Liver (tissue), 9 donors: ENCODE measurements around the gene S100A16. TPM values are rescaled to one million over a fixed set of nuclear protein-coding genes. Genes with fewer than 3 reads are reported as not detected.
A peak's percentile ranks its signal among the peaks of the same experiment; 100 is the strongest.

ENCODE experiments used
- DNase-seq: peaks from one replicate; pipeline ENCODE4 v3.0.0-alpha.2; 2017; ENCODE audit warnings: low spot score
- H3K27ac ChIP-seq, 2 donors: one replicate each; pipeline ENCODE4 v1.7.0; 2013; ENCODE audit warnings: inconsistent platforms in 2 of 2, low read length in 2 of 2, control low read depth in 1 of 2, low read depth in 1 of 2, mild to moderate bottlenecking in 1 of 2
- H3K27me3 ChIP-seq, 4 donors: one replicate each; pipeline versions ENCODE4 v1.6.1 to v1.7.0; 2013; ENCODE audit warnings: low read length in 3 of 4, inconsistent platforms in 1 of 4, mild to moderate bottlenecking in 1 of 4, moderate library complexity in 1 of 4; ENCODE audit not compliant: control insufficient read depth in 4 of 4, insufficient read depth in 4 of 4
- H3K36me3 ChIP-seq, 4 donors: one replicate each; pipeline versions ENCODE4 v1.6.1 to v1.7.0; 2013; ENCODE audit warnings: low read length in 3 of 4, mild to moderate bottlenecking in 3 of 4, low read depth in 1 of 4, moderate library complexity in 1 of 4; ENCODE audit not compliant: control insufficient read depth in 4 of 4, insufficient read depth in 3 of 4
- H3K4me1 ChIP-seq, 4 donors: one replicate each; pipeline versions ENCODE4 v1.6.1 to v1.7.0; 2013; ENCODE audit warnings: low read length in 3 of 4, mild to moderate bottlenecking in 3 of 4, moderate library complexity in 1 of 4; ENCODE audit not compliant: control insufficient read depth in 4 of 4, insufficient read depth in 4 of 4
- H3K4me3 ChIP-seq, 3 donors: one replicate each; pipeline versions ENCODE4 v1.6.1 to v1.7.0; 2013; ENCODE audit warnings: low read length in 3 of 3, control low read depth in 1 of 3, low read depth in 1 of 3, mild to moderate bottlenecking in 1 of 3
- H3K9ac ChIP-seq, 2 donors: one replicate each; pipeline ENCODE4 v1.7.0; 2013; ENCODE audit warnings: low read length in 2 of 2, mild to moderate bottlenecking in 2 of 2, moderate library complexity in 2 of 2, control low read depth in 1 of 2, low read depth in 1 of 2
- H3K9me3 ChIP-seq, 4 donors: one replicate each; pipeline versions ENCODE4 v1.6.1 to v1.7.0; 2013; ENCODE audit warnings: low read length in 3 of 4; ENCODE audit not compliant: control insufficient read depth in 4 of 4
- EGR1 ChIP-seq, 2 donors: IDR thresholded peaks; 2 replicates each; pipeline ENCODE4 v1.6.1; 2016 to 2018; ENCODE audit warnings: antibody characterized with exemption in 2 of 2, low read depth in 2 of 2
- FOXA1 ChIP-seq: IDR thresholded peaks from 2 replicates; pipeline ENCODE4 v1.6.1; 2016; ENCODE audit warnings: antibody characterized with exemption
- FOXA2 ChIP-seq: IDR thresholded peaks from 2 replicates; pipeline ENCODE4 v1.6.1; 2016; ENCODE audit warnings: antibody characterized with exemption
- GABPA ChIP-seq, 2 donors: IDR thresholded peaks in 1 of 2; conservative IDR thresholded peaks in 1 of 2; 2 replicates each; pipeline ENCODE4 v1.6.1; 2016; ENCODE audit warnings: antibody characterized with exemption in 2 of 2, mild to moderate bottlenecking in 1 of 2, moderate library complexity in 1 of 2
- HNF4A ChIP-seq, 2 donors: conservative IDR thresholded peaks; 2 replicates each; pipeline ENCODE4 v1.6.1; 2016; ENCODE audit warnings: antibody characterized with exemption in 2 of 2, mild to moderate bottlenecking in 2 of 2
- HNF4G ChIP-seq: IDR thresholded peaks from 2 replicates; pipeline ENCODE4 v1.6.1; 2016; ENCODE audit warnings: antibody characterized with exemption
- JUND ChIP-seq, 2 donors: IDR thresholded peaks; 2 replicates each; pipeline ENCODE4 v1.6.1; 2016; ENCODE audit warnings: antibody characterized with exemption in 2 of 2
- NR2F2 ChIP-seq: IDR thresholded peaks from 2 replicates; pipeline ENCODE4 v1.6.1; 2016; ENCODE audit warnings: antibody characterized with exemption
- RAD21 ChIP-seq, 2 donors: IDR thresholded peaks; 2 replicates each; pipeline ENCODE4 v1.6.1; 2016; ENCODE audit warnings: antibody characterized with exemption in 2 of 2, mild to moderate bottlenecking in 2 of 2
- RXRA ChIP-seq, 2 donors: IDR thresholded peaks; 2 replicates each; pipeline ENCODE4 v1.6.1; 2017 to 2018; ENCODE audit warnings: antibody characterized with exemption in 2 of 2, mild to moderate bottlenecking in 1 of 2
- SP1 ChIP-seq: IDR thresholded peaks from 2 replicates; pipeline ENCODE4 v1.6.1; 2018; ENCODE audit warnings: antibody characterized with exemption, mild to moderate bottlenecking
- TAF1 ChIP-seq: conservative IDR thresholded peaks from 2 replicates; pipeline ENCODE4 v1.6.1; 2016; ENCODE audit warnings: antibody characterized with exemption, mild to moderate bottlenecking
- YY1 ChIP-seq: IDR thresholded peaks from 2 replicates; pipeline ENCODE4 v1.6.1; 2016; ENCODE audit warnings: antibody characterized with exemption, mild to moderate bottlenecking
- WGBS: extraction: QIAGEN DNeasy Blood & Tissue Kit; methylation state at CpG from one replicate; pipeline ENCODE4 v1.1.7; 2013; 5-methylcytosine and 5-hydroxymethylcytosine counted together
- polyA plus RNA-seq, 2 donors: library from polyadenylated mRNA; stranded (reverse) in 1 of 2; unstranded in 1 of 2; fragments of 200-250 nt in 1 of 2; fragments of >200 nt in 1 of 2; fragmentation: Nextera tagmentation in 1 of 2; extraction: Ambion mirVana in 1 of 2; gene quantifications; one replicate each; pipeline versions ENCODE4 v1.2.1 to v1.2.3, GENCODE V29; 2013 to 2015
- total RNA-seq, 2 donors: library from RNA; depleted of rRNA; stranded (reverse); fragments of >200 nt; gene quantifications; one replicate each; pipeline ENCODE4 v1.2.3, GENCODE V29; 2014
- TF ChIP-seq, protein P1 (sequence below): IDR thresholded peaks from 2 replicates; pipeline ENCODE4 v1.6.1; 2016; ENCODE audit warnings: antibody characterized with exemption
- TF ChIP-seq, protein P2 (sequence below): IDR thresholded peaks from 2 replicates; pipeline ENCODE4 v1.6.1; 2016; ENCODE audit warnings: antibody characterized with exemption
- TF ChIP-seq, protein P3 (sequence below): fragments of 150-350 bp; IDR thresholded peaks from 2 replicates; pipeline ENCODE4 v1.5.1; 2017; ENCODE audit warnings: improper control_type of control experiment, low read depth, low read length; ENCODE audit not compliant: missing input control
- TF ChIP-seq, protein P4 (sequence below): IDR thresholded peaks from 2 replicates; pipeline ENCODE4 v1.6.1; 2016; ENCODE audit warnings: antibody characterized with exemption
- TF ChIP-seq, protein P5 (sequence below): IDR thresholded peaks from 2 replicates; pipeline ENCODE4 v1.6.1; 2016; ENCODE audit warnings: antibody characterized with exemption, mild to moderate bottlenecking
- donor health status: healthy.
- donor health status: healthy.
- donor health status: healthy.
- donor health status: healthy.
- donor health status: healthy.

Gene S100A16
- total and polyA plus RNA-seq, 4 donors, result 27.3 to 142 (median 81.8) TPM

DNA sequence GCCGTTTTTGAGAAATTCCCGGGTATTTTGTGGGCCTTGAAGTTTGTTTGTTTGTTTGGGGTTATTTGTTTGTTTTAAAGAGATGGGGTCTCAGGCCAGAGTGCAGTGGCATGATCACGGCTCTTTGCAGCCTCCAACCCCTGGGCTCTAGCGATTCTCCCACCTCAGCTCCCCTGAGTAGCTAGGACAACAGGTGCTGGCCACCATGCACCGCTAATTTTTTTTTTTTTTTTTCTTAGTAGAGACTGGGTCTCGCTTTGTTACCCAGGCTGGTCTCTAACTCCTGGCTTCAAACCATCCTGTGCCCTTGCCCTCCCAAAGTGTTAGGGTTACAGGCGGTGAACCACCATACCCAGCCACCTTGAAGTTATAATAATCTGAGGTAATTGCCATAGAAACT, 22.9 kb upstream of the S100A16 start:
- H3K9me3 ChIP-seq, result no peaks in the 10 kb centered on the region
- WGBS, result 91% methylated on average over 7 of the region's 7 CpGs
- H3K4me3 ChIP-seq, result no peak overlapping the region
- TF ChIP-seq YY1, result no peak
- no peak for TF ChIP-seq HNF4A (conservative IDR thresholded peaks at IDR 0.05)
- no peak for TF ChIP-seq HNF4G
- TF ChIP-seq, protein P1, sequence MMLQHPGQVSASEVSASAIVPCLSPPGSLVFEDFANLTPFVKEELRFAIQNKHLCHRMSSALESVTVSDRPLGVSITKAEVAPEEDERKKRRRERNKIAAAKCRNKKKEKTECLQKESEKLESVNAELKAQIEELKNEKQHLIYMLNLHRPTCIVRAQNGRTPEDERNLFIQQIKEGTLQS, result no peak
- TF ChIP-seq SP1, result no peak
- TF ChIP-seq, protein P2, sequence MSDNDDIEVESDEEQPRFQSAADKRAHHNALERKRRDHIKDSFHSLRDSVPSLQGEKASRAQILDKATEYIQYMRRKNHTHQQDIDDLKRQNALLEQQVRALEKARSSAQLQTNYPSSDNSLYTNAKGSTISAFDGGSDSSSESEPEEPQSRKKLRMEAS, result no peak
- H3K36me3 ChIP-seq, result peaks cover 11 to 39% (median 31%) of the 10 kb centered on the region in 4 donors
- peaks cover 13 to 30% (median 16%) of the 10 kb centered on the region in 4 donors for H3K4me1 ChIP-seq
- no peaks in the 10 kb centered on the region for H3K27me3 ChIP-seq
- H3K27ac ChIP-seq, result no peak overlapping the region
- no peak overlapping the region for H3K9ac ChIP-seq
- no peak for DNase-seq

DNA sequence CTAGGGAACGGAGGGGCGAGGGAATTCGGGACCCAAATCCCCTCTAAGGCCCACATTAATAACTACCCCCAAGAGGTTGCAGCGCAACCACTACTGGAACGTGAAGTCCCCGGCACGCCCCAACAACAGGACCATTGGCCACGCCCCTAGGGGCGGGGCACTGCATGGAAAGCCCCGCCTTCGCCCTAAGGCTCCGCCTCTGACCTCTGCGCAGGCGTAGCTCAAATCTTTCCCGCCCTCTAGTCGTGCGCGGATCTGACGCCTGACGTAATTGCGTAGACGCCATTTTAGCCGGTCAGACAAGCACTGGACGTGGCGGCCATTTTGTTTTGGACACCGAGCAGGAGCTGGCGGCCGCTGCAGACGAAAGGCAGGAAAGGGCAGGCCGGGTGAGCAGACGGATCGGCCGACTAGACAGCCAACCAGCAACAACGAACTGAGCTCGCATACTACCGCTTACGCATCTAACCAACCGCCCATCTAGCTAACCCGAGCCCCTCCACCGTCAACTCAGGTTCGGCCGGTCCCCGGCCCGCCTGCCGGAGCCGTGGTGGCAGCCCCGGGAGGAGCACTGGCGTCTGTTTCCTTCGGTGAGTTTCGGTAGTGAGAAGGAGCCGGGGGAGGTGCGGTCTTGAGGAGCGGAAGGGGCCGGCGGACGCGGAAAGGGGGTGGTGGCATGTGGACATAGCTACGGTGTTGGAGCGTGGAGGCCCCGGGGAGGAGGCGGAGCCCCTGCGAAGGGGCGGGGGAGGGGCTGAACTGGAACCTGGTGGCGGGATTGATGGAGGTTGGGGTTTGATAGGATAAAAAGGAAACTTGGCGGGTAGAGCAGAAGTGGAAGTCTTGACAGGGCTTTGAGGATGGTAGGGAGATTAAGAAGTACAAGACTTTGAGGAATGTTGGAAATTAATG, 21.1 kb upstream of the S100A16 start, which contains the start of gene CHTOP:
CHTOP (plus strand) TSS at position 313 of the 912 bp plus-strand sequence. CDS start 2,523 bp downstream, outside the sequence.
- WGBS, result 3% methylated on average over 65 of the region's 65 CpGs
- Histone ChIP-seq H3K36me3 (peaks cover 8 to 23% (median 22%) of the 10 kb centered on the region in 4 donors), H3K4me1 (peaks cover 13 to 30% (median 18%) of the 10 kb centered on the region in 4 donors), H3K9me3 (no peaks in the 10 kb centered on the region), H3K27me3 (no peaks in the 10 kb centered on the region), H3K4me3 (peak within 1 kb of the TSS; percentile 80 to 94 (median 86)), H3K27ac (peak within 1 kb of the TSS; percentile 98 to 99), H3K9ac (peak within 1 kb of the TSS; percentile 91 to 92)
- peak; percentile 7 to 16 for TF ChIP-seq HNF4A (conservative IDR thresholded peaks at IDR 0.05)
- peak; percentile 49 for TF ChIP-seq FOXA1
- TF ChIP-seq NR2F2, result peak; percentile 36
- peak; percentile 22 to 33 for TF ChIP-seq RXRA (IDR thresholded peaks at IDR 0.05)
- TF ChIP-seq YY1, result peak; percentile 100
- peak in 1 of 2 donors; percentile 23 for TF ChIP-seq RAD21 (IDR thresholded peaks at IDR 0.05)
- peak; percentile 68 to 77 for TF ChIP-seq JUND (IDR thresholded peaks at IDR 0.05)
- TF ChIP-seq TAF1, result peak; percentile 60
- peak; percentile 75 for TF ChIP-seq SP1
- no peak for TF ChIP-seq EGR1 (IDR thresholded peaks at IDR 0.05; ENCODE audit: low read depth in 2 of 2)
- no peak for TF ChIP-seq HNF4G
- TF ChIP-seq, protein P3, sequence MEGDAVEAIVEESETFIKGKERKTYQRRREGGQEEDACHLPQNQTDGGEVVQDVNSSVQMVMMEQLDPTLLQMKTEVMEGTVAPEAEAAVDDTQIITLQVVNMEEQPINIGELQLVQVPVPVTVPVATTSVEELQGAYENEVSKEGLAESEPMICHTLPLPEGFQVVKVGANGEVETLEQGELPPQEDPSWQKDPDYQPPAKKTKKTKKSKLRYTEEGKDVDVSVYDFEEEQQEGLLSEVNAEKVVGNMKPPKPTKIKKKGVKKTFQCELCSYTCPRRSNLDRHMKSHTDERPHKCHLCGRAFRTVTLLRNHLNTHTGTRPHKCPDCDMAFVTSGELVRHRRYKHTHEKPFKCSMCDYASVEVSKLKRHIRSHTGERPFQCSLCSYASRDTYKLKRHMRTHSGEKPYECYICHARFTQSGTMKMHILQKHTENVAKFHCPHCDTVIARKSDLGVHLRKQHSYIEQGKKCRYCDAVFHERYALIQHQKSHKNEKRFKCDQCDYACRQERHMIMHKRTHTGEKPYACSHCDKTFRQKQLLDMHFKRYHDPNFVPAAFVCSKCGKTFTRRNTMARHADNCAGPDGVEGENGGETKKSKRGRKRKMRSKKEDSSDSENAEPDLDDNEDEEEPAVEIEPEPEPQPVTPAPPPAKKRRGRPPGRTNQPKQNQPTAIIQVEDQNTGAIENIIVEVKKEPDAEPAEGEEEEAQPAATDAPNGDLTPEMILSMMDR, result no peak
- TF ChIP-seq, protein P4, sequence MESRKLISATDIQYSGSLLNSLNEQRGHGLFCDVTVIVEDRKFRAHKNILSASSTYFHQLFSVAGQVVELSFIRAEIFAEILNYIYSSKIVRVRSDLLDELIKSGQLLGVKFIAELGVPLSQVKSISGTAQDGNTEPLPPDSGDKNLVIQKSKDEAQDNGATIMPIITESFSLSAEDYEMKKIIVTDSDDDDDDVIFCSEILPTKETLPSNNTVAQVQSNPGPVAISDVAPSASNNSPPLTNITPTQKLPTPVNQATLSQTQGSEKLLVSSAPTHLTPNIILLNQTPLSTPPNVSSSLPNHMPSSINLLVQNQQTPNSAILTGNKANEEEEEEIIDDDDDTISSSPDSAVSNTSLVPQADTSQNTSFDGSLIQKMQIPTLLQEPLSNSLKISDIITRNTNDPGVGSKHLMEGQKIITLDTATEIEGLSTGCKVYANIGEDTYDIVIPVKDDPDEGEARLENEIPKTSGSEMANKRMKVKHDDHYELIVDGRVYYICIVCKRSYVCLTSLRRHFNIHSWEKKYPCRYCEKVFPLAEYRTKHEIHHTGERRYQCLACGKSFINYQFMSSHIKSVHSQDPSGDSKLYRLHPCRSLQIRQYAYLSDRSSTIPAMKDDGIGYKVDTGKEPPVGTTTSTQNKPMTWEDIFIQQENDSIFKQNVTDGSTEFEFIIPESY, result peak; percentile 69
- TF ChIP-seq GABPA (IDR thresholded peaks at IDR 0.05 in 1 of 2, conservative IDR thresholded peaks at IDR 0.05 in 1 of 2), result peak in 1 of 2 donors; percentile 66
- peak; percentile 38 for TF ChIP-seq FOXA2
- TF ChIP-seq, protein P5, sequence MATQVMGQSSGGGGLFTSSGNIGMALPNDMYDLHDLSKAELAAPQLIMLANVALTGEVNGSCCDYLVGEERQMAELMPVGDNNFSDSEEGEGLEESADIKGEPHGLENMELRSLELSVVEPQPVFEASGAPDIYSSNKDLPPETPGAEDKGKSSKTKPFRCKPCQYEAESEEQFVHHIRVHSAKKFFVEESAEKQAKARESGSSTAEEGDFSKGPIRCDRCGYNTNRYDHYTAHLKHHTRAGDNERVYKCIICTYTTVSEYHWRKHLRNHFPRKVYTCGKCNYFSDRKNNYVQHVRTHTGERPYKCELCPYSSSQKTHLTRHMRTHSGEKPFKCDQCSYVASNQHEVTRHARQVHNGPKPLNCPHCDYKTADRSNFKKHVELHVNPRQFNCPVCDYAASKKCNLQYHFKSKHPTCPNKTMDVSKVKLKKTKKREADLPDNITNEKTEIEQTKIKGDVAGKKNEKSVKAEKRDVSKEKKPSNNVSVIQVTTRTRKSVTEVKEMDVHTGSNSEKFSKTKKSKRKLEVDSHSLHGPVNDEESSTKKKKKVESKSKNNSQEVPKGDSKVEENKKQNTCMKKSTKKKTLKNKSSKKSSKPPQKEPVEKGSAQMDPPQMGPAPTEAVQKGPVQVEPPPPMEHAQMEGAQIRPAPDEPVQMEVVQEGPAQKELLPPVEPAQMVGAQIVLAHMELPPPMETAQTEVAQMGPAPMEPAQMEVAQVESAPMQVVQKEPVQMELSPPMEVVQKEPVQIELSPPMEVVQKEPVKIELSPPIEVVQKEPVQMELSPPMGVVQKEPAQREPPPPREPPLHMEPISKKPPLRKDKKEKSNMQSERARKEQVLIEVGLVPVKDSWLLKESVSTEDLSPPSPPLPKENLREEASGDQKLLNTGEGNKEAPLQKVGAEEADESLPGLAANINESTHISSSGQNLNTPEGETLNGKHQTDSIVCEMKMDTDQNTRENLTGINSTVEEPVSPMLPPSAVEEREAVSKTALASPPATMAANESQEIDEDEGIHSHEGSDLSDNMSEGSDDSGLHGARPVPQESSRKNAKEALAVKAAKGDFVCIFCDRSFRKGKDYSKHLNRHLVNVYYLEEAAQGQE, result peak; percentile 87
- TF ChIP-seq, protein P1, result peak; percentile 79
- TF ChIP-seq, protein P2, result peak; percentile 76
- peak; percentile 99 for DNase-seq
